ENCODE results near the gene KIF21A. TPM values are rescaled to one million over a fixed set of nuclear protein-coding genes. Genes with fewer than 3 reads are reported as not detected.

Gene KIF21A
- total and polyA plus RNA-seq, 2 of the 13 experiments (the other 11 are each of a cell fraction or from before 2014, with no cell fraction given): 20.6 to 39.7 TPM

DNA sequence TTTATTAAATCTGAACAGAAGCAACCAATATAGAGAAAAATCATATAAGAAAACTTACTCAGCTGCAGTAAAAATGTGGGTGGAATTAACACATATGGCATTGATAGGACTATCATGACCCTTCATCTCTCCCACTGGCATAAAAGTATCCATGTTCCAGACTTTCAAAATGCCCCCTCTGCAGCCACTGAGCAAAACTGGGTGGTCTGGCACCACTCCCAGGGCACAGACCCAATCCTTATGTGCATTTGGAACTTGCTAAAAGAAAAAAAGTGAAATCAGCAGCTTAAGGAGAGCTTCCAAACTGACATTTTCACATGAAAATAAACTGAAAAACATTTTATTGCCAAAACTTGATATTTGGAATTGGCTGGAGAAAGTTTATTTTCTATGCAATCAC lies 141.5 kb downstream of the KIF21A start (continued):
- TF ChIP-seq, protein P1, sequence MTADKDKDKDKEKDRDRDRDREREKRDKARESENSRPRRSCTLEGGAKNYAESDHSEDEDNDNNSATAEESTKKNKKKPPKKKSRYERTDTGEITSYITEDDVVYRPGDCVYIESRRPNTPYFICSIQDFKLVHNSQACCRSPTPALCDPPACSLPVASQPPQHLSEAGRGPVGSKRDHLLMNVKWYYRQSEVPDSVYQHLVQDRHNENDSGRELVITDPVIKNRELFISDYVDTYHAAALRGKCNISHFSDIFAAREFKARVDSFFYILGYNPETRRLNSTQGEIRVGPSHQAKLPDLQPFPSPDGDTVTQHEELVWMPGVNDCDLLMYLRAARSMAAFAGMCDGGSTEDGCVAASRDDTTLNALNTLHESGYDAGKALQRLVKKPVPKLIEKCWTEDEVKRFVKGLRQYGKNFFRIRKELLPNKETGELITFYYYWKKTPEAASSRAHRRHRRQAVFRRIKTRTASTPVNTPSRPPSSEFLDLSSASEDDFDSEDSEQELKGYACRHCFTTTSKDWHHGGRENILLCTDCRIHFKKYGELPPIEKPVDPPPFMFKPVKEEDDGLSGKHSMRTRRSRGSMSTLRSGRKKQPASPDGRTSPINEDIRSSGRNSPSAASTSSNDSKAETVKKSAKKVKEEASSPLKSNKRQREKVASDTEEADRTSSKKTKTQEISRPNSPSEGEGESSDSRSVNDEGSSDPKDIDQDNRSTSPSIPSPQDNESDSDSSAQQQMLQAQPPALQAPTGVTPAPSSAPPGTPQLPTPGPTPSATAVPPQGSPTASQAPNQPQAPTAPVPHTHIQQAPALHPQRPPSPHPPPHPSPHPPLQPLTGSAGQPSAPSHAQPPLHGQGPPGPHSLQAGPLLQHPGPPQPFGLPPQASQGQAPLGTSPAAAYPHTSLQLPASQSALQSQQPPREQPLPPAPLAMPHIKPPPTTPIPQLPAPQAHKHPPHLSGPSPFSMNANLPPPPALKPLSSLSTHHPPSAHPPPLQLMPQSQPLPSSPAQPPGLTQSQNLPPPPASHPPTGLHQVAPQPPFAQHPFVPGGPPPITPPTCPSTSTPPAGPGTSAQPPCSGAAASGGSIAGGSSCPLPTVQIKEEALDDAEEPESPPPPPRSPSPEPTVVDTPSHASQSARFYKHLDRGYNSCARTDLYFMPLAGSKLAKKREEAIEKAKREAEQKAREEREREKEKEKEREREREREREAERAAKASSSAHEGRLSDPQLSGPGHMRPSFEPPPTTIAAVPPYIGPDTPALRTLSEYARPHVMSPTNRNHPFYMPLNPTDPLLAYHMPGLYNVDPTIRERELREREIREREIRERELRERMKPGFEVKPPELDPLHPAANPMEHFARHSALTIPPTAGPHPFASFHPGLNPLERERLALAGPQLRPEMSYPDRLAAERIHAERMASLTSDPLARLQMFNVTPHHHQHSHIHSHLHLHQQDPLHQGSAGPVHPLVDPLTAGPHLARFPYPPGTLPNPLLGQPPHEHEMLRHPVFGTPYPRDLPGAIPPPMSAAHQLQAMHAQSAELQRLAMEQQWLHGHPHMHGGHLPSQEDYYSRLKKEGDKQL (CRISPR knock-in tag; IDR thresholded peaks at IDR 0.05; ENCODE audit: low read depth): no peak
- TF ChIP-seq KDM5B (CRISPR knock-in tag; IDR thresholded peaks at IDR 0.05; ENCODE audit: borderline replicate concordance): no peak
- TF ChIP-seq, protein P2, sequence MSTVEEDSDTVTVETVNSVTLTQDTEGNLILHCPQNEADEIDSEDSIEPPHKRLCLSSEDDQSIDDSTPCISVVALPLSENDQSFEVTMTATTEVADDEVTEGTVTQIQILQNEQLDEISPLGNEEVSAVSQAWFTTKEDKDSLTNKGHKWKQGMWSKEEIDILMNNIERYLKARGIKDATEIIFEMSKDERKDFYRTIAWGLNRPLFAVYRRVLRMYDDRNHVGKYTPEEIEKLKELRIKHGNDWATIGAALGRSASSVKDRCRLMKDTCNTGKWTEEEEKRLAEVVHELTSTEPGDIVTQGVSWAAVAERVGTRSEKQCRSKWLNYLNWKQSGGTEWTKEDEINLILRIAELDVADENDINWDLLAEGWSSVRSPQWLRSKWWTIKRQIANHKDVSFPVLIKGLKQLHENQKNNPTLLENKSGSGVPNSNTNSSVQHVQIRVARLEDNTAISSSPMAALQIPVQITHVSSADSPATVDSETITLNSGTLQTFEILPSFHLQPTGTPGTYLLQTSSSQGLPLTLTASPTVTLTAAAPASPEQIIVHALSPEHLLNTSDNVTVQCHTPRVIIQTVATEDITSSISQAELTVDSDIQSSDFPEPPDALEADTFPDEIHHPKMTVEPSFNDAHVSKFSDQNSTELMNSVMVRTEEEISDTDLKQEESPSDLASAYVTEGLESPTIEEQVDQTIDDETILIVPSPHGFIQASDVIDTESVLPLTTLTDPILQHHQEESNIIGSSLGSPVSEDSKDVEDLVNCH (CRISPR knock-in tag; IDR thresholded peaks at IDR 0.05): no peak
- no peak for TF ChIP-seq ATAD3A (CRISPR knock-in tag; IDR thresholded peaks at IDR 0.05)
- TF ChIP-seq ELF4 (CRISPR knock-in tag; IDR thresholded peaks at IDR 0.05; ENCODE audit: borderline replicate concordance): no peak
- no peak for TF ChIP-seq NFE2L2 (IDR thresholded peaks at IDR 0.05; ENCODE audit: low read length)
- no peak for TF ChIP-seq ZNF724P (CRISPR knock-in tag; IDR thresholded peaks at IDR 0.05; ENCODE audit: borderline replicate concordance)
- no peak for TF ChIP-seq ZBTB7B (CRISPR knock-in tag; IDR thresholded peaks at IDR 0.05)
- TF ChIP-seq, protein P3, sequence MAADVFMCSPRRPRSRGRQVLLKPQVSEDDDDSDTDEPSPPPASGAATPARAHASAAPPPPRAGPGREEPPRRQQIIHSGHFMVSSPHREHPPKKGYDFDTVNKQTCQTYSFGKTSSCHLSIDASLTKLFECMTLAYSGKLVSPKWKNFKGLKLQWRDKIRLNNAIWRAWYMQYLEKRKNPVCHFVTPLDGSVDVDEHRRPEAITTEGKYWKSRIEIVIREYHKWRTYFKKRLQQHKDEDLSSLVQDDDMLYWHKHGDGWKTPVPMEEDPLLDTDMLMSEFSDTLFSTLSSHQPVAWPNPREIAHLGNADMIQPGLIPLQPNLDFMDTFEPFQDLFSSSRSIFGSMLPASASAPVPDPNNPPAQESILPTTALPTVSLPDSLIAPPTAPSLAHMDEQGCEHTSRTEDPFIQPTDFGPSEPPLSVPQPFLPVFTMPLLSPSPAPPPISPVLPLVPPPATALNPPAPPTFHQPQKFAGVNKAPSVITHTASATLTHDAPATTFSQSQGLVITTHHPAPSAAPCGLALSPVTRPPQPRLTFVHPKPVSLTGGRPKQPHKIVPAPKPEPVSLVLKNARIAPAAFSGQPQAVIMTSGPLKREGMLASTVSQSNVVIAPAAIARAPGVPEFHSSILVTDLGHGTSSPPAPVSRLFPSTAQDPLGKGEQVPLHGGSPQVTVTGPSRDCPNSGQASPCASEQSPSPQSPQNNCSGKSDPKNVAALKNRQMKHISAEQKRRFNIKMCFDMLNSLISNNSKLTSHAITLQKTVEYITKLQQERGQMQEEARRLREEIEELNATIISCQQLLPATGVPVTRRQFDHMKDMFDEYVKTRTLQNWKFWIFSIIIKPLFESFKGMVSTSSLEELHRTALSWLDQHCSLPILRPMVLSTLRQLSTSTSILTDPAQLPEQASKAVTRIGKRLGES (CRISPR knock-in tag; IDR thresholded peaks at IDR 0.05; ENCODE audit: borderline replicate concordance): no peak
- no peak for TF ChIP-seq ZNF777 (CRISPR knock-in tag; IDR thresholded peaks at IDR 0.05)
- TF ChIP-seq KLF12 (CRISPR knock-in tag; IDR thresholded peaks at IDR 0.05; ENCODE audit: borderline replicate concordance): no peak
- no peak for TF ChIP-seq ZFX (CRISPR knock-in tag; IDR thresholded peaks at IDR 0.05; ENCODE audit: low read depth)
- TF ChIP-seq MIER3 (CRISPR knock-in tag; IDR thresholded peaks at IDR 0.05; ENCODE audit: borderline replicate concordance): no peak
- TF ChIP-seq CBX5 (CRISPR knock-in tag; IDR thresholded peaks at IDR 0.05; ENCODE audit: borderline replicate concordance): no peak
- TF ChIP-seq ZFAT (CRISPR knock-in tag; conservative IDR thresholded peaks at IDR 0.05): no peak
- TF ChIP-seq MEF2D (CRISPR knock-in tag; IDR thresholded peaks at IDR 0.05): no peak
